ENCODE measurements around the gene KATNAL2. TPM values are rescaled to one million over a fixed set of nuclear protein-coding genes. Genes with fewer than 3 reads are reported as not detected.

KATNAL2 gene
- total RNA-seq, 1 donor = 4.3 TPM

GRCh38 chr18:46883180-46883579 lies 34.2 kb upstream of the KATNAL2 start:
- Histone ChIP-seq H3K4me2 (ENCODE audit: insufficient read depth, low read length) (no peak overlapping the region), H3K4me1 (ENCODE audit: insufficient read depth, low read length) (no peaks in the 10 kb centered on the region), H2AFZ (ENCODE audit: low read length) (no peak overlapping the region), H3K4me3 (ENCODE audit: insufficient read depth, low read length) (no peak overlapping the region), H3K27me3 (ENCODE audit: insufficient read depth, low read length) (no peaks in the 10 kb centered on the region), H3K36me3 (ENCODE audit: insufficient read depth, low read length) (no peaks in the 10 kb centered on the region), H4K20me1 (ENCODE audit: insufficient read depth, low read length) (peaks cover 5% of the 10 kb centered on the region), H3K79me2 (ENCODE audit: insufficient read depth, low read length) (peaks cover 35% of the 10 kb centered on the region), H3K27ac (ENCODE audit: low read depth, low read length) (no peak overlapping the region), H3K9me3 (ENCODE audit: low read depth, low read length) (no peaks in the 10 kb centered on the region)
- no peak for TF ChIP-seq CTCF (IDR thresholded peaks at IDR 0.05; ENCODE audit: extremely low read depth, low read depth, low read length)
- no peak for DNase-seq (ENCODE audit: insufficient read length, low spot score, missing footprints)

- H3K27ac ChIP-seq (ENCODE audit: low read depth, low read length) = no peak overlapping the region
- H3K9me3 ChIP-seq (ENCODE audit: low read depth, low read length) = peaks cover 4% of the 10 kb centered on the region
- H3K4me1 ChIP-seq (ENCODE audit: insufficient read depth, low read length) = no peaks in the 10 kb centered on the region
- no peak for DNase-seq (ENCODE audit: insufficient read length, low spot score, missing footprints)
- H2AFZ ChIP-seq (ENCODE audit: low read length) = no peak overlapping the region
- TF ChIP-seq CTCF (IDR thresholded peaks at IDR 0.05; ENCODE audit: extremely low read depth, low read depth, low read length) = no peak
- no peak overlapping the region for H3K4me3 ChIP-seq (ENCODE audit: insufficient read depth, low read length)
- H3K79me2 ChIP-seq (ENCODE audit: insufficient read depth, low read length) = peaks cover 46% of the 10 kb centered on the region
- no peaks in the 10 kb centered on the region for H3K27me3 ChIP-seq (ENCODE audit: insufficient read depth, low read length)
- H3K4me2 ChIP-seq (ENCODE audit: insufficient read depth, low read length) = no peak overlapping the region
- peaks cover 2% of the 10 kb centered on the region for H4K20me1 ChIP-seq (ENCODE audit: insufficient read depth, low read length)
- H3K36me3 ChIP-seq (ENCODE audit: insufficient read depth, low read length) = peaks cover 14% of the 10 kb centered on the region
Observed at GRCh38 chr18:46886893-46887292, 30.5 kb upstream of the KATNAL2 start.

- H3K9me3 ChIP-seq (ENCODE audit: low read depth, low read length) = peaks cover 4% of the 10 kb centered on the region
- H3K79me2 ChIP-seq (ENCODE audit: insufficient read depth, low read length) = peaks cover 52% of the 10 kb centered on the region
- no peak for DNase-seq (ENCODE audit: insufficient read length, low spot score, missing footprints)
- peaks cover 2% of the 10 kb centered on the region for H4K20me1 ChIP-seq (ENCODE audit: insufficient read depth, low read length)
- no peaks in the 10 kb centered on the region for H3K4me1 ChIP-seq (ENCODE audit: insufficient read depth, low read length)
- H3K27me3 ChIP-seq (ENCODE audit: insufficient read depth, low read length) = no peaks in the 10 kb centered on the region
- H3K4me3 ChIP-seq (ENCODE audit: insufficient read depth, low read length) = no peak overlapping the region
- H2AFZ ChIP-seq (ENCODE audit: low read length) = no peak overlapping the region
- H3K27ac ChIP-seq (ENCODE audit: low read depth, low read length) = no peak overlapping the region
- no peak for TF ChIP-seq CTCF (IDR thresholded peaks at IDR 0.05; ENCODE audit: extremely low read depth, low read depth, low read length)
- H3K4me2 ChIP-seq (ENCODE audit: insufficient read depth, low read length) = no peak overlapping the region
- peaks cover 14% of the 10 kb centered on the region for H3K36me3 ChIP-seq (ENCODE audit: insufficient read depth, low read length)
Observed at GRCh38 chr18:46888965-46889364, 28.4 kb upstream of the KATNAL2 start.

- no peaks in the 10 kb centered on the region for H3K4me1 ChIP-seq (ENCODE audit: insufficient read depth, low read length)
- no peak for DNase-seq (ENCODE audit: insufficient read length, low spot score, missing footprints)
- H3K36me3 ChIP-seq (ENCODE audit: insufficient read depth, low read length) = peaks cover 14% of the 10 kb centered on the region
- TF ChIP-seq CTCF (IDR thresholded peaks at IDR 0.05; ENCODE audit: extremely low read depth, low read depth, low read length) = no peak
- H4K20me1 ChIP-seq (ENCODE audit: insufficient read depth, low read length) = peaks cover 2% of the 10 kb centered on the region
- H3K27ac ChIP-seq (ENCODE audit: low read depth, low read length) = no peak overlapping the region
- peaks cover 4% of the 10 kb centered on the region for H3K9me3 ChIP-seq (ENCODE audit: low read depth, low read length)
- H2AFZ ChIP-seq (ENCODE audit: low read length) = no peak overlapping the region
- no peaks in the 10 kb centered on the region for H3K27me3 ChIP-seq (ENCODE audit: insufficient read depth, low read length)
- peaks cover 60% of the 10 kb centered on the region for H3K79me2 ChIP-seq (ENCODE audit: insufficient read depth, low read length)
- no peak overlapping the region for H3K4me3 ChIP-seq (ENCODE audit: insufficient read depth, low read length)
- no peak overlapping the region for H3K4me2 ChIP-seq (ENCODE audit: insufficient read depth, low read length)
Observed at GRCh38 chr18:46891742-46892214, 25.6 kb upstream of the KATNAL2 start.
